HepG2 (cell line): ENCODE results near the gene MAD2L2. TPM values are rescaled to one million over a fixed set of nuclear protein-coding genes. Genes with fewer than 3 reads are reported as not detected.

Source experiments
- ATM ChIP-seq: fragments of 450-650 bp; IDR thresholded peaks from 2 replicates; pipeline ENCODE4 v1.7.1; 2017; ENCODE audit warnings: mild to moderate bottlenecking, borderline replicate concordance
- BRCA1 ChIP-seq: sonication (generic); formaldehyde crosslinking; IDR thresholded peaks from 2 replicates; pipeline ENCODE4 v1.4.0; 2020; ENCODE audit warnings: missing genetic modification reagents
- EED ChIP-seq: sonication (generic); formaldehyde crosslinking; IDR thresholded peaks from 2 replicates; pipeline ENCODE4 v1.5.0; 2020; ENCODE audit warnings: mild to moderate bottlenecking, missing genetic modification reagents
- ELF3 ChIP-seq: IDR thresholded peaks from 2 replicates; pipeline ENCODE4 v1.6.1; 2016; ENCODE audit warnings: missing genetic modification reagents, missing compliant biosample characterization
- FOXK1 ChIP-seq: sonication (generic); formaldehyde crosslinking; IDR thresholded peaks from 2 replicates; pipeline ENCODE4 v1.4.0; 2020; ENCODE audit warnings: low read depth, missing genetic modification reagents, borderline replicate concordance
- HMG20B ChIP-seq: conservative IDR thresholded peaks from 2 replicates; pipeline ENCODE4 v1.6.1; 2016; ENCODE audit warnings: missing genetic modification reagents, missing compliant biosample characterization
- MEIS1 ChIP-seq: sonication (generic); formaldehyde crosslinking; IDR thresholded peaks from 2 replicates; pipeline ENCODE4 v1.9.0; 2021; ENCODE audit warnings: mild to moderate bottlenecking, missing genetic modification reagents, moderate library complexity, borderline replicate concordance
- NFATC3 ChIP-seq: sonication (generic); formaldehyde crosslinking; IDR thresholded peaks from 2 replicates; pipeline ENCODE4 v1.5.1; 2020; ENCODE audit warnings: mild to moderate bottlenecking, missing genetic modification reagents
- NR2F6 ChIP-seq, 2 experiments: IDR thresholded peaks; 2 replicates each; pipeline ENCODE4 v1.6.1; 2016; ENCODE audit warnings: antibody characterized with exemption in 1 of 2, mild to moderate bottlenecking in 1 of 2
- PITX1 ChIP-seq: sonication (generic); formaldehyde crosslinking; IDR thresholded peaks from 2 replicates; pipeline ENCODE4 v1.5.1; 2020; ENCODE audit warnings: mild to moderate bottlenecking, missing genetic modification reagents
- SALL1 ChIP-seq: sonication (generic); formaldehyde crosslinking; IDR thresholded peaks from 2 replicates; pipeline ENCODE4 v1.8.0; 2022; ENCODE audit warnings: mild to moderate bottlenecking, missing genetic modification reagents
- ZMYM2 ChIP-seq: sonication (generic); formaldehyde crosslinking; IDR thresholded peaks from 2 replicates; pipeline ENCODE4 v1.8.0; 2022; ENCODE audit warnings: mild to moderate bottlenecking, missing genetic modification reagents
- ZNF230 ChIP-seq: sonication (generic); formaldehyde crosslinking; IDR thresholded peaks from 2 replicates; pipeline ENCODE4 v1.4.0; 2020; ENCODE audit warnings: mild to moderate bottlenecking, missing genetic modification reagents
- ZNF251 ChIP-seq: sonication (generic); formaldehyde crosslinking; IDR thresholded peaks from 2 replicates; pipeline ENCODE4 v1.9.0; 2021; ENCODE audit warnings: mild to moderate bottlenecking, missing genetic modification reagents
- ZNF333 ChIP-seq: sonication (generic); formaldehyde crosslinking; IDR thresholded peaks from 2 replicates; pipeline ENCODE4 v1.4.0; 2020; ENCODE audit warnings: mild to moderate bottlenecking, missing genetic modification reagents, borderline replicate concordance
- ZNF543 ChIP-seq: sonication (generic); formaldehyde crosslinking; IDR thresholded peaks from 2 replicates; pipeline ENCODE4 v1.4.0; 2020; ENCODE audit warnings: mild to moderate bottlenecking, missing genetic modification reagents
- ZNF546 ChIP-seq: sonication (generic); formaldehyde crosslinking; conservative IDR thresholded peaks from 2 replicates; pipeline ENCODE4 v1.8.1; 2023; ENCODE audit warnings: mild to moderate bottlenecking, missing genetic modification reagents
- ZNF674 ChIP-seq: sonication (generic); formaldehyde crosslinking; IDR thresholded peaks from 2 replicates; pipeline ENCODE4 v1.5.0; 2020; ENCODE audit warnings: low read depth, mild to moderate bottlenecking, missing genetic modification reagents
- ZNF7 ChIP-seq: IDR thresholded peaks from 2 replicates; pipeline ENCODE4 v1.6.1; 2016; ENCODE audit warnings: missing biosample characterization, missing genetic modification reagents
- ZSCAN22 ChIP-seq: sonication (generic); formaldehyde crosslinking; IDR thresholded peaks from 2 replicates; pipeline ENCODE4 v1.4.0; 2020; ENCODE audit warnings: mild to moderate bottlenecking, missing genetic modification reagents
- polyA plus RNA-seq, 8 experiments: library from polyadenylated mRNA; depleted of rRNA in 3 of 8; stranded (reverse) in 7 of 8; unstranded in 1 of 8; fragments of >200 nt; fragmentation: Illumina TruSeq in 4 of 8; extraction: Trizol in 4 of 8; gene quantifications; 2 replicates each; pipeline versions ENCODE4 v1.2.1 to v1.2.3, GENCODE V29; 2011 to 2016; ENCODE audit warnings: low read depth in 4 of 8, missing spikeins in 1 of 8, mixed read lengths in 1 of 8; ENCODE audit not compliant: insufficient read depth in 1 of 8
- total RNA-seq, 5 experiments: library from RNA; depleted of rRNA; stranded (reverse); fragments of >200 nt; fragmentation: Illumina TruSeq; extraction: Trizol; gene quantifications; 2 replicates each; pipeline ENCODE4 v1.2.3, GENCODE V29; 2016; ENCODE audit warnings: low read depth in 1 of 5
- TF ChIP-seq, protein P1 (sequence below): sonication (generic); formaldehyde crosslinking; IDR thresholded peaks from 2 replicates; pipeline ENCODE4 v1.8.0; 2022; ENCODE audit warnings: missing genetic modification reagents, mild to moderate bottlenecking, borderline replicate concordance
- TF ChIP-seq, protein P2 (sequence below): sonication (generic); formaldehyde crosslinking; IDR thresholded peaks from 2 replicates; pipeline ENCODE4 v1.4.0; 2020; ENCODE audit warnings: missing genetic modification reagents
- TF ChIP-seq, protein P3 (sequence below), 2 experiments: sonication (generic) in 1 of 2; formaldehyde crosslinking in 1 of 2; IDR thresholded peaks; 2 replicates each; pipeline versions ENCODE4 v1.6.1 to v1.9.0; 2014 to 2022; ENCODE audit warnings: antibody characterized with exemption in 1 of 2, borderline replicate concordance in 1 of 2, inconsistent platforms in 1 of 2, low read depth in 1 of 2, missing genetic modification reagents in 1 of 2

The MAD2L2 gene
- total and polyA plus RNA-seq, 2 of the 13 experiments (the other 11 are each of a cell fraction or from before 2014, with no cell fraction given): 51.8 to 53.8 TPM

DNA sequence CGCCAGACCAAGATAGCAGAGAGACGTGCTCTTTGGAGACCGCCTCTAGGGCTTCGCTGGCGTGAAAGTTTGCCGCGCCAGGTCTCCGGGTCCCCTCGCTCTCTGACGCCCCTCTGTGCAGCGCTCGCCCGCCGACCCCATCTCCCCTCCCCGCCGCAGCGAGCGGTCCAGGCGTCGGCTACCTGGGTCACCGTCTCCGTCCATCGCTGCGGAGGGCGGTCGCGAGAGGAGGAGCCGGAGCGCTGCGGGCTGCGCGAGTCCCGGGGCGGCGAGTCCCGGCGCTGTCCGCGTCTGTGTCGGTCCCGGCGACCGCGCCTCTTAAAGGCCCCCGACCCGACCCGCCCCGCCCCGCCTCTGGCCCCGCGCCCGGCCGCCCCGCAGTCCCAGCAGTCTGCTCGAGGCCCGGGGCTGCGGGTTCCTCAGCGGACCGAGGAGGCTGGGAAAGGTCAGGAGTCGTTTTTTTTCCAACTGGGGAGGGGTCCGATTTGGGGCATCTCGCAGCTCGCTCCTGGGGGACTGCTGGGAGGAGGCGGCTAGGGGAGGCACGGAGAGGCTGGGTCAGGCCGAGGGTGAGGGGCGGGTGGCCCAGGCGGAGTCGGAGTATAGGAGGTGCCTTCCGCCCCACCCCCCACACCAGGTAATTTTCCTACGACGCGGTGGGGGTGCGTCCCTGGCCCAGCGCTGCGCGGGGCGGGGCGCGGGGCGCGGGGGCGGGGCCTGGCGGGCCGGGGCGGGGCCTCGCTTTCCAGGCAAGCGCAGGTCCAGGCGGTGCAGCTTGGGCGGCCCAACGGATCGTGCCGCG, 26.6 kb downstream of the MAD2L2 start, which contains the start of the genes FBXO2 and FBXO44 (continued):
- TF ChIP-seq, protein P1, sequence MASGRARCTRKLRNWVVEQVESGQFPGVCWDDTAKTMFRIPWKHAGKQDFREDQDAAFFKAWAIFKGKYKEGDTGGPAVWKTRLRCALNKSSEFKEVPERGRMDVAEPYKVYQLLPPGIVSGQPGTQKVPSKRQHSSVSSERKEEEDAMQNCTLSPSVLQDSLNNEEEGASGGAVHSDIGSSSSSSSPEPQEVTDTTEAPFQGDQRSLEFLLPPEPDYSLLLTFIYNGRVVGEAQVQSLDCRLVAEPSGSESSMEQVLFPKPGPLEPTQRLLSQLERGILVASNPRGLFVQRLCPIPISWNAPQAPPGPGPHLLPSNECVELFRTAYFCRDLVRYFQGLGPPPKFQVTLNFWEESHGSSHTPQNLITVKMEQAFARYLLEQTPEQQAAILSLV (CRISPR knock-in tag): 0 out of 2 replicates have a peak, but pooled peaks have one; percentile 28
- no peak for TF ChIP-seq MEIS1 (CRISPR knock-in tag)
- no peak for TF ChIP-seq ZSCAN22 (CRISPR knock-in tag)
- no peak for TF ChIP-seq ELF3
- TF ChIP-seq ZNF230: no peak
- TF ChIP-seq EED (CRISPR knock-in tag): no peak
- TF ChIP-seq PITX1 (CRISPR knock-in tag): no peak
- no peak for TF ChIP-seq FOXK1 (CRISPR knock-in tag)
- TF ChIP-seq ZNF546: 0 out of 2 replicates have a peak, but pooled peaks have one; percentile 39
- TF ChIP-seq ZMYM2: no peak
- no peak for TF ChIP-seq BRCA1 (CRISPR knock-in tag)
- TF ChIP-seq SALL1 (CRISPR knock-in tag): no peak; the same call in none of the 2 replicates
- TF ChIP-seq NFATC3 (CRISPR knock-in tag): no peak
- TF ChIP-seq ZNF333 (CRISPR knock-in tag): no peak
- TF ChIP-seq, protein P2, sequence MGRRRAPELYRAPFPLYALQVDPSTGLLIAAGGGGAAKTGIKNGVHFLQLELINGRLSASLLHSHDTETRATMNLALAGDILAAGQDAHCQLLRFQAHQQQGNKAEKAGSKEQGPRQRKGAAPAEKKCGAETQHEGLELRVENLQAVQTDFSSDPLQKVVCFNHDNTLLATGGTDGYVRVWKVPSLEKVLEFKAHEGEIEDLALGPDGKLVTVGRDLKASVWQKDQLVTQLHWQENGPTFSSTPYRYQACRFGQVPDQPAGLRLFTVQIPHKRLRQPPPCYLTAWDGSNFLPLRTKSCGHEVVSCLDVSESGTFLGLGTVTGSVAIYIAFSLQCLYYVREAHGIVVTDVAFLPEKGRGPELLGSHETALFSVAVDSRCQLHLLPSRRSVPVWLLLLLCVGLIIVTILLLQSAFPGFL (CRISPR knock-in tag): no peak
- no peak for TF ChIP-seq ZNF674
- no peak for TF ChIP-seq ATM
- no peak for TF ChIP-seq ZNF251 (CRISPR knock-in tag)
- no peak for TF ChIP-seq ZNF7 (CRISPR knock-in tag)
- TF ChIP-seq, protein P3, sequence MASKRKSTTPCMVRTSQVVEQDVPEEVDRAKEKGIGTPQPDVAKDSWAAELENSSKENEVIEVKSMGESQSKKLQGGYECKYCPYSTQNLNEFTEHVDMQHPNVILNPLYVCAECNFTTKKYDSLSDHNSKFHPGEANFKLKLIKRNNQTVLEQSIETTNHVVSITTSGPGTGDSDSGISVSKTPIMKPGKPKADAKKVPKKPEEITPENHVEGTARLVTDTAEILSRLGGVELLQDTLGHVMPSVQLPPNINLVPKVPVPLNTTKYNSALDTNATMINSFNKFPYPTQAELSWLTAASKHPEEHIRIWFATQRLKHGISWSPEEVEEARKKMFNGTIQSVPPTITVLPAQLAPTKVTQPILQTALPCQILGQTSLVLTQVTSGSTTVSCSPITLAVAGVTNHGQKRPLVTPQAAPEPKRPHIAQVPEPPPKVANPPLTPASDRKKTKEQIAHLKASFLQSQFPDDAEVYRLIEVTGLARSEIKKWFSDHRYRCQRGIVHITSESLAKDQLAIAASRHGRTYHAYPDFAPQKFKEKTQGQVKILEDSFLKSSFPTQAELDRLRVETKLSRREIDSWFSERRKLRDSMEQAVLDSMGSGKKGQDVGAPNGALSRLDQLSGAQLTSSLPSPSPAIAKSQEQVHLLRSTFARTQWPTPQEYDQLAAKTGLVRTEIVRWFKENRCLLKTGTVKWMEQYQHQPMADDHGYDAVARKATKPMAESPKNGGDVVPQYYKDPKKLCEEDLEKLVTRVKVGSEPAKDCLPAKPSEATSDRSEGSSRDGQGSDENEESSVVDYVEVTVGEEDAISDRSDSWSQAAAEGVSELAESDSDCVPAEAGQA (IDR thresholded peaks at IDR 0.05; ENCODE audit: low read depth): no peak
- TF ChIP-seq, protein P3 (CRISPR knock-in tag; IDR thresholded peaks at IDR 0.05; ENCODE audit: borderline replicate concordance): no peak
- no peak for TF ChIP-seq HMG20B (CRISPR knock-in tag)
- no peak for TF ChIP-seq NR2F6 (IDR thresholded peaks at IDR 0.05)
- TF ChIP-seq NR2F6 (CRISPR knock-in tag; IDR thresholded peaks at IDR 0.05): 0 out of 2 replicates have a peak, but pooled peaks have one; percentile 6
- no peak for TF ChIP-seq ZNF543 (CRISPR knock-in tag)
